ENCODE results near the gene CDC37.
"Not testable (repeated sequence)": the region's sequence is repeated elsewhere in the genome, so short reads cannot be mapped to it uniquely, and the experiment has no call there.

CDC37 gene

DNA sequence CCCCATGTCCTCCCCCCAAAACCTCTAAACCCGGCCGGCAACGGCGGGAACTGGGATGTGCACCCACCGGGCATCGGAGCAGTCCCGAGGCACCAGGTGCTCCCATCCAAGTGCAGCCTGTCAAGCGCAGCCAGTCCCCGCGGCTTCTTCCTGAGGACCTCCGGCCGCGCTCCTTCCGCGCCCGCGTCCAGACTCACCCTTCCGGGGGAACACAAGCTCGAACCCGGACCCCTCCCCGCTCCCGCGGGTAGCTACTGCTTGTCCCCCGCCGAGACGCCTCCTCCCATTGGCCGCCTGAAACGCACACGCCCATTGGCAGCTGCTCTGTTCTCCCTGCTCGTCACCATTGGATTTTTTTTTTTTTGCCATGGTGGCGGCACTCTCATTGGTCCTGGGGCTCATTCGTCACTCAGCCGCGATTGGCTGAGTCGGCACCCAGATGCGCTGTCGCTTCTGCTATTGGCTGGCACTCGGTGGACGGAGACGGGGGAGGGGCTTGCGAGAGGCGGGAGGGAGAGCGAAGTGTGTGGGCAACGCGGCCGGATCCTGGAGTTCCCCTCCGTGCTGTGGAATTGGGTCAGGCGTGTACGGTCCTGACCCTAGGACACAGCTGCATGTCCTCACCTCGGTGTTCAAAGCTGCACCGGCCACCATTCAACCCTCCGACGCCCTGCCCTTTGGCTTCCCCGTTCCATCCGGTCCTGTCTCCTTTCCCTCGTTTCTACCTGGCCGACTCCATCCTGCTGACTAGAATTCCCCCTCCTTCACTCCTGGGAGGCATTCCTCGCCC lies 22.8 kb downstream of the CDC37 start, which contains the start of gene TYK2:
TSS of gene TYK2 (minus strand) at position 260 of the 790 bp plus-strand sequence. CDS start 2,166 bp downstream, outside the sequence.
- TF ChIP-seq ZNF274 (IDR thresholded peaks at IDR 0.05; ENCODE audit: low read depth, low read length) (no peak), YY1 (IDR thresholded peaks at IDR 0.05; ENCODE audit: insufficient read depth, insufficient read length) (no peak), SUZ12 (IDR thresholded peaks at IDR 0.05; ENCODE audit: extremely low read depth, insufficient read depth, insufficient read length) (no peak)
- H3K27me3 ChIP-seq (ENCODE audit: insufficient read depth, insufficient read length) = no peaks in the 10 kb centered on the region
- peak within 1 kb of the TSS; percentile 98 for H3K9ac ChIP-seq (ENCODE audit: insufficient read length, low read depth)
- peaks cover 15% of the 10 kb centered on the region for H3K36me3 ChIP-seq (ENCODE audit: insufficient read depth, insufficient read length, low read length)
- H3K4me3 ChIP-seq (ENCODE audit: insufficient read length, low read depth) = peak within 1 kb of the TSS; percentile 98
- peaks cover 4% of the 10 kb centered on the region for H3K4me1 ChIP-seq (ENCODE audit: insufficient read depth, insufficient read length)
- DNase-seq (ENCODE audit: low read depth, low spot score) = peak; percentile 98
- H3K9me3 ChIP-seq (ENCODE audit: insufficient read depth, low read length) = no peaks in the 10 kb centered on the region

DNA sequence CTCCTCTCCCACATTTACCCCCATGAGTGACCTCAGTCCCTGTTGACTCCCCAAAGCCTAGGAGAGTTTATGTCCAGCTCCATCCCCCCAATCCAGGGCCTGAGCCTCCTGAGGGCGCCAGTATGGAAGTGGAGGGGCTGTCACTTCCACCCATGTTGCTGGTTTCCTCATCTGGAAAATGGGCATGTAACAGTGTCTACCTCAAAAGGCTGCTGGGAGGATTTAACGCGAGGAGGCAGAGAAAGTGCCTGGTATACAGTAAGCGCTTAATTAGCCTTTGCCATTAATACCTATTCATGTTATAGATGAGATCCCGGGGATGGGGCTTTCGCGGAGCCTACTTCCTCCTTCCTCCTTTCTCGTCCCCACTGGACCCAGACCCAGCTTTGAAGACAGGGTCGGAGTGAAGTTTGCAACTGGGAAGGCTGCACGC lies 23.4 kb downstream of the CDC37 start:
- TF ChIP-seq ZNF274 (IDR thresholded peaks at IDR 0.05; ENCODE audit: low read depth, low read length) (no peak), YY1 (IDR thresholded peaks at IDR 0.05; ENCODE audit: insufficient read depth, insufficient read length) (no peak), SUZ12 (IDR thresholded peaks at IDR 0.05; ENCODE audit: extremely low read depth, insufficient read depth, insufficient read length) (no peak)
- peaks cover 2% of the 10 kb centered on the region for H3K4me1 ChIP-seq (ENCODE audit: insufficient read depth, insufficient read length)
- H3K9ac ChIP-seq (ENCODE audit: insufficient read length, low read depth) = peak overlapping the region; percentile 98
- H3K27me3 ChIP-seq (ENCODE audit: insufficient read depth, insufficient read length) = no peaks in the 10 kb centered on the region
- H3K9me3 ChIP-seq (ENCODE audit: insufficient read depth, low read length) = no peaks in the 10 kb centered on the region
- peak overlapping the region; percentile 98 for H3K4me3 ChIP-seq (ENCODE audit: insufficient read length, low read depth)
- no peak for DNase-seq (ENCODE audit: low read depth, low spot score)
- peaks cover 17% of the 10 kb centered on the region for H3K36me3 ChIP-seq (ENCODE audit: insufficient read depth, insufficient read length, low read length)

GRCh38 chr19:10378124-10378523 lies 25.2 kb downstream of the CDC37 start:
- Histone ChIP-seq H3K9me3 (ENCODE audit: insufficient read depth, low read length) (no peaks in the 10 kb centered on the region), H3K4me1 (ENCODE audit: insufficient read depth, insufficient read length) (no peaks in the 10 kb centered on the region), H3K9ac (ENCODE audit: insufficient read length, low read depth) (no peak overlapping the region), H3K4me3 (ENCODE audit: insufficient read length, low read depth) (no peak overlapping the region), H3K36me3 (ENCODE audit: insufficient read depth, insufficient read length, low read length) (peaks cover 21% of the 10 kb centered on the region), H3K27me3 (ENCODE audit: insufficient read depth, insufficient read length) (no peaks in the 10 kb centered on the region)
- TF ChIP-seq ZNF274 (IDR thresholded peaks at IDR 0.05; ENCODE audit: low read depth, low read length) = no peak
- TF ChIP-seq SUZ12 (IDR thresholded peaks at IDR 0.05; ENCODE audit: extremely low read depth, insufficient read depth, insufficient read length) = no peak
- no peak for TF ChIP-seq YY1 (IDR thresholded peaks at IDR 0.05; ENCODE audit: insufficient read depth, insufficient read length)
- no peak for DNase-seq (ENCODE audit: low read depth, low spot score)

GRCh38 chr19:10377140-10377640 lies 26.2 kb downstream of the CDC37 start:
- not testable (repeated sequence) for H3K27me3 ChIP-seq (ENCODE audit: insufficient read depth, insufficient read length); H3K4me3 ChIP-seq (ENCODE audit: insufficient read length, low read depth); H3K9me3 ChIP-seq (ENCODE audit: insufficient read depth, low read length); H3K4me1 ChIP-seq (ENCODE audit: insufficient read depth, insufficient read length); DNase-seq (ENCODE audit: low read depth, low spot score); H3K9ac ChIP-seq (ENCODE audit: insufficient read length, low read depth)
- peaks cover 26% of the 10 kb centered on the region for H3K36me3 ChIP-seq (ENCODE audit: insufficient read depth, insufficient read length, low read length)

GRCh38 chr19:10374931-10375330 lies 28.4 kb downstream of the CDC37 start:
- H3K36me3 ChIP-seq (ENCODE audit: insufficient read depth, insufficient read length, low read length) = peaks cover 30% of the 10 kb centered on the region
- no peak for DNase-seq (ENCODE audit: low read depth, low spot score)
- H3K27me3 ChIP-seq (ENCODE audit: insufficient read depth, insufficient read length) = no peaks in the 10 kb centered on the region
- no peaks in the 10 kb centered on the region for H3K9me3 ChIP-seq (ENCODE audit: insufficient read depth, low read length)
- no peak overlapping the region for H3K4me3 ChIP-seq (ENCODE audit: insufficient read length, low read depth)
- H3K4me1 ChIP-seq (ENCODE audit: insufficient read depth, insufficient read length) = no peaks in the 10 kb centered on the region
- no peak overlapping the region for H3K9ac ChIP-seq (ENCODE audit: insufficient read length, low read depth)
- TF ChIP-seq SUZ12 (IDR thresholded peaks at IDR 0.05; ENCODE audit: extremely low read depth, insufficient read depth, insufficient read length) (no peak), YY1 (IDR thresholded peaks at IDR 0.05; ENCODE audit: insufficient read depth, insufficient read length) (no peak), ZNF274 (IDR thresholded peaks at IDR 0.05; ENCODE audit: low read depth, low read length) (no peak)

GRCh38 chr19:10372690-10373089 lies 30.7 kb downstream of the CDC37 start:
- Histone ChIP-seq H3K4me1 (ENCODE audit: insufficient read depth, insufficient read length) (no peaks in the 10 kb centered on the region), H3K4me3 (ENCODE audit: insufficient read length, low read depth) (no peak overlapping the region), H3K9ac (ENCODE audit: insufficient read length, low read depth) (no peak overlapping the region), H3K27me3 (ENCODE audit: insufficient read depth, insufficient read length) (no peaks in the 10 kb centered on the region), H3K36me3 (ENCODE audit: insufficient read depth, insufficient read length, low read length) (peaks cover 40% of the 10 kb centered on the region), H3K9me3 (ENCODE audit: insufficient read depth, low read length) (peaks cover 13% of the 10 kb centered on the region; the same call in 1 of the 2 replicates)
- DNase-seq (ENCODE audit: low read depth, low spot score) = no peak
- TF ChIP-seq YY1 (IDR thresholded peaks at IDR 0.05; ENCODE audit: insufficient read depth, insufficient read length) = no peak
- TF ChIP-seq ZNF274 (IDR thresholded peaks at IDR 0.05; ENCODE audit: low read depth, low read length) = no peak

DNA sequence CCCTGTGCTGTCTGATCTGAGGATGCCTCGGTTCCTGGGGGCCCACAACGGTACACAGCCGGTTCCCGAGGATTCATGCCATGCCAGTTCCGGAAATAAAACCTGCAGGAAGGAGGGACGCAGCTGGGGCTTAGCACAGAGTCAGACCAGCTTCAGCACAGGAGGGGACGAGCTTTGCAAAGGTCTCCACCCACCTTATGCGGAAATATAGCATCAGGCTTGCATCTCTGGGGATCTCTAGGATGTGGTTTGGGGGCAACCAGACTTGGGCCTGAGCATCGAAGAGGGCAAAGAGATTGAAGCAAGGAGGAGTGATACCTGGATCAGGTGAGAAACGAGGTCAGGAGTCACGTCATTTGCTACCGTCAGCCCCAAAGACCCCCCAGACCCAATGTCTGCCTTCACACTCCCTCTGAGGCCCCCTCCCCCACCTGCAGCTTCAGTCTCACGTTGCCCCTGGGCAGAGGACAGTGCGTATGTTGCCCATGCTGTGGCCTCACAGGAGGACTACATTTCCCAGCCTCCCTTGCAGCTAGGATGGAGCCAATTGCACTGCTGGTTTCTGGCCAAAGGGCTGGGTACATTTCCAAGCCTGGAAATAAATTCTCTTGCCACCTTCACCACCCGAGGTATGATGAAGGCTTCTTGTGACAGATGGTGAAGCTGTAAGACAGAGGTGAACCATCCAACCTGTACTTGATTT lies 35.1 kb downstream of the CDC37 start:
- Histone ChIP-seq H3K36me3 (ENCODE audit: insufficient read depth, insufficient read length, low read length) (peaks cover 66% of the 10 kb centered on the region), H3K9ac (ENCODE audit: insufficient read length, low read depth) (no peak overlapping the region), H3K4me3 (ENCODE audit: insufficient read length, low read depth) (no peak overlapping the region), H3K9me3 (ENCODE audit: insufficient read depth, low read length) (peaks cover 22% of the 10 kb centered on the region; the same call in 1 of the 2 replicates), H3K4me1 (ENCODE audit: insufficient read depth, insufficient read length) (peaks cover 2% of the 10 kb centered on the region), H3K27me3 (ENCODE audit: insufficient read depth, insufficient read length) (no peaks in the 10 kb centered on the region)
- DNase-seq (ENCODE audit: low read depth, low spot score) = no peak
- TF ChIP-seq ZNF274 (IDR thresholded peaks at IDR 0.05; ENCODE audit: low read depth, low read length) (no peak), SUZ12 (IDR thresholded peaks at IDR 0.05; ENCODE audit: extremely low read depth, insufficient read depth, insufficient read length) (no peak), YY1 (IDR thresholded peaks at IDR 0.05; ENCODE audit: insufficient read depth, insufficient read length) (no peak)

- not testable (repeated sequence) for H3K4me1 ChIP-seq (ENCODE audit: insufficient read depth, insufficient read length); H3K9ac ChIP-seq (ENCODE audit: insufficient read length, low read depth); DNase-seq (ENCODE audit: low read depth, low spot score); H3K4me3 ChIP-seq (ENCODE audit: insufficient read length, low read depth); H3K27me3 ChIP-seq (ENCODE audit: insufficient read depth, insufficient read length)
- Histone ChIP-seq H3K9me3 (ENCODE audit: insufficient read depth, low read length) (peaks cover 22% of the 10 kb centered on the region; the same call in 1 of the 2 replicates), H3K36me3 (ENCODE audit: insufficient read depth, insufficient read length, low read length) (peaks cover 70% of the 10 kb centered on the region)
Observed at GRCh38 chr19:10366950-10367512, 36.3 kb downstream of the CDC37 start.

All from NT2/D1 (cell line).